Stimulated activated naive CD8-positive, alpha-beta T cell treated with anti-CD3 and anti-CD28 coated beads, Interleukin-15, Interleukin-2, amounts not matched to agents 100 ng/mL and 50 ng/mL, for 24 hours (primary cell): ENCODE results near the gene BCAN.

Experiments
- H3K27ac Mint-ChIP-seq: one replicate; pipeline ENCODE4 v1.8.0; 2021; ENCODE audit warnings: mild to moderate bottlenecking, mixed read lengths
- H3K27me3 Mint-ChIP-seq: one replicate; pipeline ENCODE4 v1.8.0; 2021; ENCODE audit warnings: mixed read lengths
- H3K36me3 Mint-ChIP-seq: one replicate; pipeline ENCODE4 v1.8.0; 2021; ENCODE audit warnings: low read depth, mixed read lengths
- H3K4me1 Mint-ChIP-seq: one replicate; pipeline ENCODE4 v1.8.0; 2021; ENCODE audit warnings: low read depth, mixed read lengths
- H3K4me3 Mint-ChIP-seq: one replicate; pipeline ENCODE4 v1.8.0; 2021; ENCODE audit warnings: mild to moderate bottlenecking, mixed read lengths
- H3K9me3 Mint-ChIP-seq: one replicate; pipeline ENCODE4 v1.8.0; 2021; ENCODE audit warnings: mixed read lengths

Gene BCAN

DNA sequence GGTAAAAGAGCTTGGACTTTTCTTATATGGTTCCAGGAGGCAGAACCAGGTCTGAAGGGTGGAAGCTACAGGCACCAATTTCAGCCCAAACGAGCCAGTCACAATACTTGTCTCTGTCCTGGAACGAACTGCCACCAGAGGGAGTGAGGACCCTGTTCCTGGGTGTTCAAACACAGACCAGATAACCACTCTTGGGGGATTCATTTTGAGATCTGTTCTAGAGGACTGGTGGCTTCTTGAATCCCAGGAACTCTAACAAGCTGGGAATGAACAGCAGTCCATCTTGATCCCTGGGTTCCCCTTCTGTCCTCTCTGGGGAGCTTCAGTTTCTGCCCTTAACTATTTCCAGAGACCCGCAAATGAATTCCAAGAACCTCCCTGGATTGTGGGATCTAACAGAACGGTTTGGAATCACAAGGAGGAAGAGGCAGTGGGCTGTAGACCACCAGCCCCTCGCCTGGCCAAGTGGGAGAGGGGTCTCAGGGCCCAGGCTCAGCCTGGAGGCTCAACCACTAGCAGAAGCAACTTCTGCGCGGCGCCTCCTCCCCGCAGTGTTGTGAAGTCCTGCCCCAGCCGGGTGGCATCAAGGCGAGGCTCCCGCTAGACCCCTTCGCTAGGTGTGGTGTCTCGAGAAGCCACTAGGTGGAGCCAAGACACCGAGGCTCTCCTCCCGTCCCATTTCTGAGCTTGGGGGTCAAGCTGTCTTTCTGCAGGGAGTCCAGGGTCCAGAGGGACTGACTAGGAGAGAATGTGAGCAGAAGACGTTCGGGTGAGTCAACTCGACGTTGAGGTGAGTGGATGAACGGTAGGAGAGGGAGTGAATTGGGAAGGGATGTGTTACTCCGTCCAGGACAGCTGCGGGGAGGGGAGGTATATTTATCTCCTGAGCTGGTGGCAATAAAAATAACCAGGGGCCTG lies 47.4 kb downstream of the BCAN start:
- Mint-ChIP-seq H3K9me3 (no peaks in the 10 kb centered on the region), H3K4me3 (no peak overlapping the region), H3K27me3 (peaks cover 55% of the 10 kb centered on the region), H3K27ac (no peak overlapping the region), H3K4me1 (peaks cover 23% of the 10 kb centered on the region), H3K36me3 (no peaks in the 10 kb centered on the region)

DNA sequence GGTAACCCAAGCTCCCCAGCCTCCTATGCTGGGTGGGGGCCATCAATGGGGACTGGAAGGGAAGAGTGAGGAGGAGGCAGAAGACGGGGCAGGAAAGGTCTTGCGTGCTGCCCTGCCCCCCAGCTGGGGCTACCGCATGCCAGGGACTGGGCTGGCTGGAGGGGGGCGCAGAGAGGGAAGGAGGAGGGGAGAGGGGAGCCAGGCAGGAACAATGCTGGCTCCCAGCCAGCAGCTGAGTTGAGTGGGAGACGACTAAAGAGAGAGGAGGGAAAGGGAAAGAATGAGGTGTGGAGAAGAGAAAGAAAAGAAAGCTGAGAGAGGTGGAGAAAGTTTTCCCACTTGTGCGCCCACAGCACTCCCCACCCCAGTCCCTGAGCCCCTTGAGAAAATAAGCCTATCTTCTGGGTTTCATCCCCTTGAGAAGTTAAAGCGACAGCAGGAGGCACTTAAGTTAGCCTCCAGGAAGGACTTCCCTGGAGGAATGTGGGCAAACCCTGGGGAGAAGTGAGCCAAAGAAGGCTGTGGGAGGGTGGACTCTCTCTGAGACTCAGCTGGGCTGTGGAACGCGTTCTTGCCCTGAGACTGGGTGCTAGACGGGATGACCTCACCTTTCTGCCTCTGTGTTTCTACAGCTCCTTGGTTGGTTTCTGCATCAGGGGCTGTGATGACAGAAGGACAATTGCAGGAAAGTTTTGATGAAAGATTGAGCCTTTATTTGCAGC lies 48.2 kb downstream of the BCAN start:
- peaks cover 56% of the 10 kb centered on the region for H3K27me3 Mint-ChIP-seq
- no peak overlapping the region for H3K4me3 Mint-ChIP-seq
- H3K27ac Mint-ChIP-seq, result no peak overlapping the region

DNA sequence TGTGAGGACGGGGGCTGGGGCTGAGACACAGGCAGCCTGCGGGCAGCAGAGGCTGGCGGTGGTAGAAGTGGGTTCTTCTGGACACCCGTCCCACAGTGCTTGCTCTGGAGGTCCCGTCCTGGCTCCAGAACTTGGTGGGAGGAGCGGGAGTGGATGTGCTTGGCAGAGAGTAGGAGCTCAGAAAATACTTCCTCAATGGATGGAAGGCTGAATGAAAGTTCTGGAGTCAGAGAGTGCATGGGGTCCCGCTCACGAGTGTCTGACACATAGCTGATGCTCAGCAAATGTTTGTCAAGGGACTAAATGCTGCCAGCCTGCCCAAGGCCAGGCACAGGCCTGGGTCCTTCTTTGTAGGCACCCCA lies 48.7 kb downstream of the BCAN start:
- peaks cover 17% of the 10 kb centered on the region for H3K4me1 Mint-ChIP-seq
- H3K27me3 Mint-ChIP-seq, result peaks cover 56% of the 10 kb centered on the region
- no peaks in the 10 kb centered on the region for H3K9me3 Mint-ChIP-seq
- no peak overlapping the region for H3K4me3 Mint-ChIP-seq
- no peaks in the 10 kb centered on the region for H3K36me3 Mint-ChIP-seq
- H3K27ac Mint-ChIP-seq, result no peak overlapping the region

More for the DNA sequence above, 48.2 kb downstream of the BCAN start:
- Mint-ChIP-seq H3K4me1 (peaks cover 17% of the 10 kb centered on the region), H3K36me3 (no peaks in the 10 kb centered on the region), H3K9me3 (no peaks in the 10 kb centered on the region)

DNA sequence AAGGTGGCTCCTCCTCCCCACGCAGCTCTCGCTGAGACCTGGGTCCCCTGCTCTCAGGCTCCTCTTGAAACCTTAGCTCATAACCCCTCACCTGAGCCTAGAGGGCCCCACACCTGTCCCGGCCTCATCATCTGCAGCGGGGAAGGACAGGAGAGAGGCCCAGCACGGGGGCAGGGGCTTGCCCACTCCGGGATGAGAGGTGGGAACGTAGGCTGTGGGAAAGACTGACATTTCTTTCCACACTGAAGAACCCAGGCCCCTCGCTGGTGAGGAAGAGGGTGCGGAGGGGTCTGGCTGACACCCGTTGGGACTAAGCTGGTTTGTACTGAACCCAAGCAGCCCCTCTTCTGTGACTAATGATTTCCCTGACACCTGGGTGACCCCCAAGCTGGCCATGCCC lies 49.3 kb downstream of the BCAN start:
- peaks cover 56% of the 10 kb centered on the region for H3K27me3 Mint-ChIP-seq
- no peak overlapping the region for H3K27ac Mint-ChIP-seq

DNA sequence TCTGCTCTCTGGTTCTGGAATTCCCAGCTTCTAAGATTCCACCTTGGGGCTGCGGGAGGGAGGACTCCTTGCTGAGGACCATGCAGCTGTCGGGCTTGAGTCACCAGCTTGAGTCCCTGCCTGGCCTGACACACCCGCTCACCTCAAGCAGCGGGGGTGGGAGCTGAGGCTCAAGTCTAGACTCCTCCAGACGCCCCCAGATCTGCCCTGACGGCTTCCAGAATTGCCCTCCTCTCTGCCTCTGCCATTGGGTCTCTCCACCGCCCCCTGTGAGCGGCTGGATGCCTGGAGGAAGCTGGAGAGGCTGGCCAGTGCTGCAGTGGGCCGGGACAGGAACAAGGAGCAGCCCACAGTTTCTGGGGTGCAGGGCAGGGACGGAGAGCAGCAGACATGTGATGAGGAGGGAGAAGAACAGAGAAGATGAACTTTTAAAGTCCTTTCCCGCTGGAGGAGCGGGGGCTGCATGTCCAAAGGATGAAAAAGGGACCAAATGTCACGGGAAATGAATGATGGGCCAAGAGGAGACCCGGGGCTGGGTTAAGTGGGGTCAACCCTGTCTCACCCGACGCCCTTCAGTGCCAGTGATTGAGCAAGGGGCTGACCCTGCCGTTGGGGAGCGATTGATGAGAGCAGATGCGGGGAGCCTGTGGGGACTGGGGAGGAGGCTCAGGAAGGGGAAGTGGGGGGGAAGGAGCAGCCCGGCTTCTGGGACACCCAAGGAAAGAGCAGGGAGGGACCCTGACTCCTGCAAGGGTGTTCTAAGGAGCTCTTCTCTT lies 49.9 kb downstream of the BCAN start:
- H3K4me3 Mint-ChIP-seq, result no peak overlapping the region
- H3K4me1 Mint-ChIP-seq, result peaks cover 17% of the 10 kb centered on the region
- no peaks in the 10 kb centered on the region for H3K36me3 Mint-ChIP-seq
- H3K9me3 Mint-ChIP-seq, result no peaks in the 10 kb centered on the region
- peaks cover 61% of the 10 kb centered on the region for H3K27me3 Mint-ChIP-seq
- H3K27ac Mint-ChIP-seq, result no peak overlapping the region

More for the DNA sequence above, 49.3 kb downstream of the BCAN start:
- Mint-ChIP-seq H3K4me1 (peaks cover 17% of the 10 kb centered on the region), H3K36me3 (no peaks in the 10 kb centered on the region), H3K4me3 (no peak overlapping the region), H3K9me3 (no peaks in the 10 kb centered on the region)

DNA sequence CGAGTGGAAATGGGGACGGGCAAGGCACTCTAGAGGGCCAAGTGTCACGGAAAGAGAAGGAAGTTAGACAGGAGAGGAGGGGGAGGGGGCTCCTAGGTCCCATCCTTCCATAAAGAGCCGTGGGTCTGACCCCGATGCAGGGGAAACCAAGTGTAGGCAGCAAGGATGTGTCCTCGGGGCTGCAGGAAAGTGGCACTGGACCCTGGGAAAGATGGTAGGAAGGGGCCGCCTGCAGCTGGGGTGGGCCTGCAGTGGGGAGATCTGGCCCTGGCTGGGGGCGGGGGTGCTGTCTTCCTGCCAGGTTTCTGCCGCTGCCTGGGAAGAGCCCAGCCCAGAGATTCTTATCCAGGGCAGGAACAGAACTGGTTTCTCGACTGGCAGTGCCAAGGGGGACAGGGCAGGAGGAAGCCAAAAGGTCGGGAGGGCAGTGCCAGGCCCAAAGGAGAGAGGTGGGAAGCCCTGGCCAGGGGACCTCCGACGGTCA lies 50.6 kb downstream of the BCAN start:
- Mint-ChIP-seq H3K9me3 (no peaks in the 10 kb centered on the region), H3K27ac (no peak overlapping the region), H3K36me3 (no peaks in the 10 kb centered on the region), H3K27me3 (peaks cover 66% of the 10 kb centered on the region), H3K4me3 (no peak overlapping the region), H3K4me1 (peaks cover 17% of the 10 kb centered on the region)

DNA sequence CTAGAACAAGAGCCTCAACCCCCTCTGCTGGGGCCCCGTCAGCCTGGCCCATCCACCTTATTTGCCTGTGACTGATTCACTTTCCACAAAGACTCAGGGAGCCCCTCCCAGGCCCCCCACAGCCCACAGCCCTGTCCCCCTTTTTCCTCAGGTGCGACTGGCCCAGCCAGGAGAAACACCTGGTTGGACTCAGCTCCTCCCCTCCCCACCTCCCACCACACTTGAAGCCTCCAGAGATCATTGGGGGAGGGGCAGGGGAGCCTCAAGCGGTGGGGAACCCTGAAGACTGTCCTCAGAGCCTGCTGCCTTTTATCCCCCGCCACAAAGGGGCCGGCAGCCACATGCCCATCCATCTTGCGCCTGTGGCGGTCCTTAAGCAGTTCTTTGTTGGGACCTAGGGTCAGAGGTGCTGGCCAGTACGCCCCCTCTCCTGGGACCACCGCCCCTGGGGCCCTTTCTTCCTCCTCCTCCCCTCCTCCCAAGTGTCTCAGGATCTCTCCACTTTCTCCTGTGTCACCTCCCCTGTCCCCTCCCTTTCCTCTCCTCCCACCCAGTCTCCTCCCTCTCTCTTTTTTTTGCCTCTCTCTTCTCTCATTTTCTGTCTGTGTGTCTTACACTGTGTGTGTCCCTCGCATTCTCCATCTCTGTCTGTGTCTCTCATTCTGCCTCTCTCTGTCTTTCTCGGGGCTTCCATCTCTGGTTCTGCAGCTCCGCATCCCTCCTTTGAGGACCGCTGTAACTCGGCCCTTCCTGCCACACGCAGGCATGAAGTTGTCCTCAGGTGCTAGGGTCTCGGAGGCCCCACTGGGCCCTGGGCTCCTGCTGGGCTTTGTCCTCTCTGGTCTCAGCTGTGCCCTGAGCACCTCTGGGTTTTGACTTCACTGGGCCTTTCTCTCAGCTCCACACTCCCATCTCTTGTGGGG lies 51.3 kb downstream of the BCAN start:
- H3K4me3 Mint-ChIP-seq, result no peak overlapping the region
- no peak overlapping the region for H3K27ac Mint-ChIP-seq

DNA sequence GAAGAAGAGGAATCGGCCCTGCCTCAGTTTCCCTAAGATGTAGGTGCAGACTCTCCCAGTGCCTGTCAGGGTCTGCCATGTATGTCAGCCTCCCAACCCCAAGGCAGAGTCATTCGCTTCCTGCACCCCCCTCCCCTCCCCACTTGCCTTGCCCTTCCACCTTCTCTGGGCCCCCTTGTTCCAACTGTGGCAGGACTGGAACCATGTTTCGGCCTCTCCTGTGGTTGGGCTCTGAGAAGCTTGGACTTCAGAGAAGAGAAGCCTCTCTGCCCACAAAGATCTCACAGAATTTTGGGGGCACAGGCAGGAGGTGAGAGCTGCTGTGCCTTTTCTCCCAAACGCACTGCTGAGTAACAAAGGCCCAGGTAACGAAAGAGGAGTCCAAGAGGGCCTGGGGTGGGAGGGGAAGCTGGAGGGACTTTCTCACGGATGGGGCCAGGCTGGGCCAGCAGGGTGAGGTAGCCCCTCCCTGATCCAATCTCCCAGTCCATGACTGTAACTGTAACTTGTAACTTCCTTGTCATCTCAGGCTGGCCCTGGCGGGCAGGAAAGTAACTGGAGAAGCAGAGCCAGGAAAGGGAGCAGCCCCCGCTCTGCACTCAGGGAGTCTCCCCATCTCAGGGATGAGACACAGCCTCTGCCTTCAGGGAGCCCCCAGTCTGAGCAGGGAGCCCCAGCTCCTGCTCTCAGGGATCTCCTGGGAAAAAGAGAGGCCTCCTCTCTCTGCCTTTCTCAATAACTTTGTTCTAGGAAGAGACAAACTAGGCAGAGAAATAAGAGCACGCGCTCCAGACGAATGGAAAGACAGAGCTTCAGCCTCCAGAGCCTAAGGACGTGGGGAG lies 52.2 kb downstream of the BCAN start:
- Mint-ChIP-seq H3K36me3 (no peaks in the 10 kb centered on the region), H3K4me3 (no peak overlapping the region), H3K4me1 (peaks cover 17% of the 10 kb centered on the region), H3K9me3 (no peaks in the 10 kb centered on the region), H3K27me3 (peaks cover 61% of the 10 kb centered on the region), H3K27ac (no peak overlapping the region)

More for the DNA sequence above, 51.3 kb downstream of the BCAN start:
- peaks cover 65% of the 10 kb centered on the region for H3K27me3 Mint-ChIP-seq
- peaks cover 17% of the 10 kb centered on the region for H3K4me1 Mint-ChIP-seq
- H3K9me3 Mint-ChIP-seq, result no peaks in the 10 kb centered on the region
- no peaks in the 10 kb centered on the region for H3K36me3 Mint-ChIP-seq

DNA sequence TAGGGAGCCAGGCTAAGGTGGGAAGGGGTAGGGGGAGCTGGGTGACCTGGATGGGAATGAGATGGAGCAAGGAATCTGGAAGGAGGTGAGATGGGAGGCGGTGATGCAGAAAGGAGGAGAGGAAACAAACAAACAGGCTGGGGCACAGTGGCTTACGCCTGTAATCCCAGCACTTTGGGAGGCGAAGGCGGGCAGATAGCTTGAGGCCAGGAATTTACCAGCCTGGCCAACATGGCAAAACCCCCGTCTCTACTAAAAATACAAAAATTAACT lies 52.7 kb downstream of the BCAN start:
- H3K9me3 Mint-ChIP-seq, result no peaks in the 10 kb centered on the region
- H3K36me3 Mint-ChIP-seq, result no peaks in the 10 kb centered on the region
- peaks cover 14% of the 10 kb centered on the region for H3K4me1 Mint-ChIP-seq
- no peak overlapping the region for H3K4me3 Mint-ChIP-seq
- no peak overlapping the region for H3K27ac Mint-ChIP-seq
- peaks cover 56% of the 10 kb centered on the region for H3K27me3 Mint-ChIP-seq

DNA sequence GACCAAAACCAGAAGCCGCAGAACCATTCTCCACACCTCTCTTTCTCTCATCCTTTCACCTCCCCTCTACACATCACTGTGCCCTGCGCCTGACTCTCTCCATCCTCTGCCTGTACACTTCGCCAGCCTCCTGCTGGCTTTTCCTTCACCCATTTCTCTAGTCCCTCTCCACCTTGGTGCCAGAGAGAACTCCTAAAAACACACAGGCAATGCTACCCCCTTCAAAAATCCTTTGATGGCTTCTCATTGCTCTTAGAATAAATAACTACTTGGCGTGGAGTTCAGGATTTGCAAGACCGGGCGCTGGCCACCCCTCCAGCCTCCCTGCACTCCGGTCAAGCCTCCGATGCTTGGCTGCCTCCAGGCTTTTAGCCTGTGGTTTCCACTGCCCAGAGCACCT lies 54.8 kb downstream of the BCAN start:
- Mint-ChIP-seq H3K27ac (no peak overlapping the region), H3K27me3 (peaks cover 48% of the 10 kb centered on the region), H3K4me1 (peaks cover 10% of the 10 kb centered on the region), H3K36me3 (no peaks in the 10 kb centered on the region), H3K4me3 (no peak overlapping the region), H3K9me3 (no peaks in the 10 kb centered on the region)

DNA sequence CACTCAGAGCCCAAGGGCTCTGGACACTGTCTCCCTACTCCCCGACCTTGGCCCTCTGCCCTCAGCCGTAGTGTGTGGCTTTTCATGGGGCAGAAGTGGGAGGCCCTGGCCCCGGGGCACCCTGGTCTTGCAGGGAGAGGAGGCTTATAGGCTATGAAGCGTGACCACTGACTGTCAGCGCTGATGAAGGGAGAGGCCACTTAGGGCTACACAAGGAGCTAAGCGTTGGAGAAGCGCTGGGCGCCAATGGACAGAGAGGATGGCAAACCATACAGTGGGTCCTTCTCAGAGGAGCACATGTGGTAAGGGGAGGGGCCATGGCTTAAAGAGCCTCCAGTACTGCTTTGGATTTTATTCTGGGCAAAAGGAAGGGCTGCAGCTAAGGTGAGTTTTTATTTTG lies 55.6 kb downstream of the BCAN start:
- H3K4me3 Mint-ChIP-seq, result no peak overlapping the region
- H3K9me3 Mint-ChIP-seq, result no peaks in the 10 kb centered on the region
- peaks cover 40% of the 10 kb centered on the region for H3K27me3 Mint-ChIP-seq
- no peaks in the 10 kb centered on the region for H3K36me3 Mint-ChIP-seq
- H3K27ac Mint-ChIP-seq, result no peak overlapping the region
- peaks cover 5% of the 10 kb centered on the region for H3K4me1 Mint-ChIP-seq

DNA sequence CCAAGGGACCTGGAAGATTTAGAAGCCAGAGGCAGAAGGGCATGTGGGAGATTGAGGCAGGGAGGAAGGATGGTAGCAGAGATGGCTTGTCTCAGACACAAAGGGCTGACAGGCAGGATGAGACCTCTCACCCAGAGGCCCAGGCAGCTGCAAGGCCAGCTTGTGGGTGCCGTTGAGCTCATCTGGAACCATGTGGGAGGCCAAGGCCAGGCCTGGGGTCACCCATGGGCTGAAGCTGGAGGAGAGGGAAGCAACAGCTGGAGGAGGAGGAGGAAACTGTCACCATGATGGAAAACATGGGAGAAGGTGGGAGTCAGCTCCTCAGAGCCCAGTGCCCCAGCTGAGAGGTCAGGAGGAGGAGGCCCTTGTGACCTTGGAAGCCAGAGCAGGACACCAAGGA lies 57.1 kb downstream of the BCAN start:
- H3K27ac Mint-ChIP-seq, result no peak overlapping the region

DNA sequence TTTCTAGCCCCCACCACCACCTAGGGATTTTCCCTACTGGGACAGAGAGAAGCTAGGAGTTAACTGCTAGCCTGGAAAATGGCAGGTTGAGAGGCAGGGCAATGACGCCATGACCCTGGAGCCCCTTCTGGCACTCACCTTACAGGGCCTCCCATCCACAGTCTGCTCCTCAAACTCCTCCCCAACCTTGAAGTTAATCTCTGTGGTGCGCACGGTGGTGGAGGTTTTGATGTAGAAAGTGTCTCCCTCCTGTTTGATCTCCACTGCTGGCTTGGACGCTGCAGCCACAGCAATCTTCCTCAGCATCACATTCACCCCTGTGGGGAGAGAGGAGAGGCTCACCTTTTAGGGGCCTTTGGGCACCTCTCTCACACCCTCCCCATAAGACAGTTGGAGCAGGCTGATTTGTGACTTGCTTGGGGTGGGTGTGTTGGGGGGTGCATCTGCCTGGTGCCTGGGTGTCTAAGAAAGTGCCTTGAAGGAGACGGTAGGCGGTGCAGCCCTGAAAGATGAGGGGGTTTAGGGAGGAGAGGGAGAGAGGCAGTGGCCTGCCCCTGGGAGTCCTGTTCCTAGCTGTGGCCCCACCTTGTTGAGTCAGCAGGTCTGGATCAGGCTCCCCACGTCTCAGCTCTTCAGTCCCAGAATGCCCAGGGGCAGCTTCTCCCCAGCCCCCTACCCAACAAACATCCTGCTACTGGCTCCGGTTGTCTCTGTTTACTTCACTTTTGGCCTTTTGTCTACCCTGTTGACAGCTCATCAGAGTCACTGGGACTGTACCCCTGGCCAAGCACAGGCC lies 59.0 kb downstream of the BCAN start:
- no peaks in the 10 kb centered on the region for H3K9me3 Mint-ChIP-seq
- peaks cover 38% of the 10 kb centered on the region for H3K27me3 Mint-ChIP-seq
- H3K4me3 Mint-ChIP-seq, result no peak overlapping the region
- no peaks in the 10 kb centered on the region for H3K36me3 Mint-ChIP-seq
- no peak overlapping the region for H3K27ac Mint-ChIP-seq
- H3K4me1 Mint-ChIP-seq, result peaks cover 14% of the 10 kb centered on the region

More for the DNA sequence above, 57.1 kb downstream of the BCAN start:
- no peaks in the 10 kb centered on the region for H3K4me1 Mint-ChIP-seq
- no peaks in the 10 kb centered on the region for H3K36me3 Mint-ChIP-seq
- peaks cover 37% of the 10 kb centered on the region for H3K27me3 Mint-ChIP-seq
- H3K4me3 Mint-ChIP-seq, result no peak overlapping the region
- H3K9me3 Mint-ChIP-seq, result no peaks in the 10 kb centered on the region
